ENCODE results near the gene KRTAP9-1. TPM values are rescaled to one million over a fixed set of nuclear protein-coding genes. Genes with fewer than 3 reads are reported as not detected.

The KRTAP9-1 gene
- total and polyA plus RNA-seq, 2 donors = not detected

GRCh38 chr17:41176744-41177387, 12.8 kb upstream of the KRTAP9-1 start:
- Histone ChIP-seq H3K4me3 (ENCODE audit: low read length in 2 of 2) (no peak overlapping the region), H3K36me3 (ENCODE audit: control insufficient read depth in 2 of 2, insufficient read depth in 2 of 2, low read length in 1 of 2) (no peaks in the 10 kb centered on the region), H3K4me1 (ENCODE audit: control insufficient read depth in 2 of 2, insufficient read depth in 2 of 2, low read length in 2 of 2) (no peaks in the 10 kb centered on the region), H3K9me3 (ENCODE audit: control insufficient read depth in 2 of 2, insufficient read depth in 1 of 2, low read length in 1 of 2) (no peaks in the 10 kb centered on the region), H3K27me3 (ENCODE audit: control insufficient read depth in 2 of 2, insufficient read depth in 1 of 2, low read length in 1 of 2) (peaks cover 0 to 4% of the 10 kb centered on the region in 2 donors), H3K27ac (ENCODE audit: low read depth in 1 of 2, low read length in 1 of 2) (no peak overlapping the region)
- 80% methylated on average over 3 of the region's 3 CpGs for WGBS
- DNase-seq (ENCODE audit: low read depth in 6 of 9, low spot score in 9 of 9) = no peak

- Histone ChIP-seq H3K27me3 (ENCODE audit: control insufficient read depth in 2 of 2, insufficient read depth in 1 of 2, low read length in 1 of 2) (peaks cover 0 to 4% of the 10 kb centered on the region in 2 donors), H3K4me3 (ENCODE audit: low read length in 2 of 2) (no peak within 1 kb of the TSS), H3K36me3 (ENCODE audit: control insufficient read depth in 2 of 2, insufficient read depth in 2 of 2, low read length in 1 of 2) (no peaks in the 10 kb centered on the region), H3K27ac (ENCODE audit: low read depth in 1 of 2, low read length in 1 of 2) (no peak within 1 kb of the TSS), H3K4me1 (ENCODE audit: control insufficient read depth in 2 of 2, insufficient read depth in 2 of 2, low read length in 2 of 2) (no peaks in the 10 kb centered on the region), H3K9me3 (ENCODE audit: control insufficient read depth in 2 of 2, insufficient read depth in 1 of 2, low read length in 1 of 2) (no peaks in the 10 kb centered on the region)
- DNase-seq (ENCODE audit: low read depth in 6 of 9, low spot score in 9 of 9) = no peak
- 96% methylated on average over 7 of the region's 7 CpGs for WGBS
Observed at GRCh38 chr17:41177727-41178271, 11.9 kb upstream of the KRTAP9-1 start, which contains the start of gene KRTAP4-2. Gene KRTAP4-2 (minus strand): TSS chr17:41178221. CDS start chr17:41178164, 57 bp downstream.

GRCh38 chr17:41178341-41178740, 11.3 kb upstream of the KRTAP9-1 start:
- Histone ChIP-seq H3K9me3 (ENCODE audit: control insufficient read depth in 2 of 2, insufficient read depth in 1 of 2, low read length in 1 of 2) (no peaks in the 10 kb centered on the region), H3K27ac (ENCODE audit: low read depth in 1 of 2, low read length in 1 of 2) (no peak overlapping the region), H3K4me3 (ENCODE audit: low read length in 2 of 2) (no peak overlapping the region), H3K36me3 (ENCODE audit: control insufficient read depth in 2 of 2, insufficient read depth in 2 of 2, low read length in 1 of 2) (no peaks in the 10 kb centered on the region), H3K4me1 (ENCODE audit: control insufficient read depth in 2 of 2, insufficient read depth in 2 of 2, low read length in 2 of 2) (no peaks in the 10 kb centered on the region), H3K27me3 (ENCODE audit: control insufficient read depth in 2 of 2, insufficient read depth in 1 of 2, low read length in 1 of 2) (peaks cover 0 to 4% of the 10 kb centered on the region in 2 donors)
- no peak for DNase-seq (ENCODE audit: low read depth in 6 of 9, low spot score in 9 of 9)
- 98% methylated on average over 3 of the region's 3 CpGs for WGBS

- H3K36me3 ChIP-seq (ENCODE audit: control insufficient read depth in 2 of 2, insufficient read depth in 2 of 2, low read length in 1 of 2) = no peaks in the 10 kb centered on the region
- no peaks in the 10 kb centered on the region for H3K4me1 ChIP-seq (ENCODE audit: control insufficient read depth in 2 of 2, insufficient read depth in 2 of 2, low read length in 2 of 2)
- WGBS = 90% methylated on average over 1 of the region's 1 CpG
- H3K27me3 ChIP-seq (ENCODE audit: control insufficient read depth in 2 of 2, insufficient read depth in 1 of 2, low read length in 1 of 2) = peaks cover 0 to 4% of the 10 kb centered on the region in 2 donors
- DNase-seq (ENCODE audit: low read depth in 6 of 9, low spot score in 9 of 9) = no peak
- H3K4me3 ChIP-seq (ENCODE audit: low read length in 2 of 2) = no peak overlapping the region
- H3K27ac ChIP-seq (ENCODE audit: low read depth in 1 of 2, low read length in 1 of 2) = no peak overlapping the region
- no peaks in the 10 kb centered on the region for H3K9me3 ChIP-seq (ENCODE audit: control insufficient read depth in 2 of 2, insufficient read depth in 1 of 2, low read length in 1 of 2)
Observed at GRCh38 chr17:41178843-41179616, 10.7 kb upstream of the KRTAP9-1 start.

GRCh38 chr17:41184480-41184961, 5.2 kb upstream of the KRTAP9-1 start, which contains the start of gene KRTAP4-1:
Gene KRTAP4-1 (minus strand): TSS chr17:41184911. CDS start chr17:41184854, 57 bp downstream.
- Histone ChIP-seq H3K4me1 (ENCODE audit: control insufficient read depth in 2 of 2, insufficient read depth in 2 of 2, low read length in 2 of 2) (no peaks in the 10 kb centered on the region), H3K27ac (ENCODE audit: low read depth in 1 of 2, low read length in 1 of 2) (no peak within 1 kb of the TSS), H3K9me3 (ENCODE audit: control insufficient read depth in 2 of 2, insufficient read depth in 1 of 2, low read length in 1 of 2) (no peaks in the 10 kb centered on the region), H3K36me3 (ENCODE audit: control insufficient read depth in 2 of 2, insufficient read depth in 2 of 2, low read length in 1 of 2) (no peaks in the 10 kb centered on the region), H3K27me3 (ENCODE audit: control insufficient read depth in 2 of 2, insufficient read depth in 1 of 2, low read length in 1 of 2) (peaks cover 0 to 3% of the 10 kb centered on the region in 2 donors), H3K4me3 (ENCODE audit: low read length in 2 of 2) (no peak within 1 kb of the TSS)
- WGBS = 84% methylated on average over 9 of the region's 9 CpGs
- no peak for DNase-seq (ENCODE audit: low read depth in 6 of 9, low spot score in 9 of 9)

- H3K27ac ChIP-seq (ENCODE audit: low read depth in 1 of 2, low read length in 1 of 2) = no peak overlapping the region
- no peaks in the 10 kb centered on the region for H3K4me1 ChIP-seq (ENCODE audit: control insufficient read depth in 2 of 2, insufficient read depth in 2 of 2, low read length in 2 of 2)
Observed at GRCh38 chr17:41185001-41185400, 4.7 kb upstream of the KRTAP9-1 start.

GRCh38 chr17:41186872-41187271, 2.8 kb upstream of the KRTAP9-1 start:
- no peaks in the 10 kb centered on the region for H3K9me3 ChIP-seq (ENCODE audit: control insufficient read depth in 2 of 2, insufficient read depth in 1 of 2, low read length in 1 of 2)
- no peak overlapping the region for H3K4me3 ChIP-seq (ENCODE audit: low read length in 2 of 2)
- H3K27me3 ChIP-seq (ENCODE audit: control insufficient read depth in 2 of 2, insufficient read depth in 1 of 2, low read length in 1 of 2) = no peaks in the 10 kb centered on the region
- no peaks in the 10 kb centered on the region for H3K4me1 ChIP-seq (ENCODE audit: control insufficient read depth in 2 of 2, insufficient read depth in 2 of 2, low read length in 2 of 2)
- no peak for DNase-seq (ENCODE audit: low read depth in 6 of 9, low spot score in 9 of 9)
- H3K36me3 ChIP-seq (ENCODE audit: control insufficient read depth in 2 of 2, insufficient read depth in 2 of 2, low read length in 1 of 2) = no peaks in the 10 kb centered on the region
- WGBS = 100% methylated on average over 2 of the region's 2 CpGs
- no peak overlapping the region for H3K27ac ChIP-seq (ENCODE audit: low read depth in 1 of 2, low read length in 1 of 2)

More at GRCh38 chr17:41185001-41185400, 4.7 kb upstream of the KRTAP9-1 start:
- H3K4me3 ChIP-seq (ENCODE audit: low read length in 2 of 2) = no peak overlapping the region
- DNase-seq (ENCODE audit: low read depth in 6 of 9, low spot score in 9 of 9) = no peak
- peaks cover 0 to 2% of the 10 kb centered on the region in 2 donors for H3K27me3 ChIP-seq (ENCODE audit: control insufficient read depth in 2 of 2, insufficient read depth in 1 of 2, low read length in 1 of 2)
- no peaks in the 10 kb centered on the region for H3K9me3 ChIP-seq (ENCODE audit: control insufficient read depth in 2 of 2, insufficient read depth in 1 of 2, low read length in 1 of 2)
- 84% methylated on average over 1 of the region's 1 CpG for WGBS
- H3K36me3 ChIP-seq (ENCODE audit: control insufficient read depth in 2 of 2, insufficient read depth in 2 of 2, low read length in 1 of 2) = no peaks in the 10 kb centered on the region

GRCh38 chr17:41190328-41190727, 641 bp downstream of the KRTAP9-1 start:
- no peak overlapping the region for H3K27ac ChIP-seq (ENCODE audit: low read depth in 1 of 2, low read length in 1 of 2)
- no peaks in the 10 kb centered on the region for H3K9me3 ChIP-seq (ENCODE audit: control insufficient read depth in 2 of 2, insufficient read depth in 1 of 2, low read length in 1 of 2)
- H3K36me3 ChIP-seq (ENCODE audit: control insufficient read depth in 2 of 2, insufficient read depth in 2 of 2, low read length in 1 of 2) = no peaks in the 10 kb centered on the region
- 91% methylated on average over 3 of the region's 3 CpGs for WGBS
- no peak overlapping the region for H3K4me3 ChIP-seq (ENCODE audit: low read length in 2 of 2)
- H3K4me1 ChIP-seq (ENCODE audit: control insufficient read depth in 2 of 2, insufficient read depth in 2 of 2, low read length in 2 of 2) = no peaks in the 10 kb centered on the region
- DNase-seq (ENCODE audit: low read depth in 6 of 9, low spot score in 9 of 9) = no peak
- H3K27me3 ChIP-seq (ENCODE audit: control insufficient read depth in 2 of 2, insufficient read depth in 1 of 2, low read length in 1 of 2) = no peaks in the 10 kb centered on the region

- 54% methylated on average over 1 of the region's 1 CpG for WGBS
Observed at GRCh38 chr17:41196068-41196467, 6.4 kb downstream of the KRTAP9-1 start.

More at GRCh38 chr17:41196068-41196467, 6.4 kb downstream of the KRTAP9-1 start:
- H3K27me3 ChIP-seq (ENCODE audit: control insufficient read depth in 2 of 2, insufficient read depth in 1 of 2, low read length in 1 of 2) = no peaks in the 10 kb centered on the region
- no peaks in the 10 kb centered on the region for H3K36me3 ChIP-seq (ENCODE audit: control insufficient read depth in 2 of 2, insufficient read depth in 2 of 2, low read length in 1 of 2)
- DNase-seq (ENCODE audit: low read depth in 6 of 9, low spot score in 9 of 9) = no peak
- H3K4me3 ChIP-seq (ENCODE audit: low read length in 2 of 2) = no peak overlapping the region
- no peaks in the 10 kb centered on the region for H3K9me3 ChIP-seq (ENCODE audit: control insufficient read depth in 2 of 2, insufficient read depth in 1 of 2, low read length in 1 of 2)
- H3K4me1 ChIP-seq (ENCODE audit: control insufficient read depth in 2 of 2, insufficient read depth in 2 of 2, low read length in 2 of 2) = no peaks in the 10 kb centered on the region
- H3K27ac ChIP-seq (ENCODE audit: low read depth in 1 of 2, low read length in 1 of 2) = no peak overlapping the region
